RKO (cell line): ENCODE results near the gene SLC10A2.
"Not testable (repeated sequence)": the region's sequence is repeated elsewhere in the genome, so short reads cannot be mapped to it uniquely, and the experiment has no call there.

Experiments
- DNase-seq: peaks from one replicate; pipeline ENCODE4 v3.0.0-alpha.2; 2016; ENCODE audit warnings: low spot score

SLC10A2 gene, protein sequence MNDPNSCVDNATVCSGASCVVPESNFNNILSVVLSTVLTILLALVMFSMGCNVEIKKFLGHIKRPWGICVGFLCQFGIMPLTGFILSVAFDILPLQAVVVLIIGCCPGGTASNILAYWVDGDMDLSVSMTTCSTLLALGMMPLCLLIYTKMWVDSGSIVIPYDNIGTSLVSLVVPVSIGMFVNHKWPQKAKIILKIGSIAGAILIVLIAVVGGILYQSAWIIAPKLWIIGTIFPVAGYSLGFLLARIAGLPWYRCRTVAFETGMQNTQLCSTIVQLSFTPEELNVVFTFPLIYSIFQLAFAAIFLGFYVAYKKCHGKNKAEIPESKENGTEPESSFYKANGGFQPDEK

DNA sequence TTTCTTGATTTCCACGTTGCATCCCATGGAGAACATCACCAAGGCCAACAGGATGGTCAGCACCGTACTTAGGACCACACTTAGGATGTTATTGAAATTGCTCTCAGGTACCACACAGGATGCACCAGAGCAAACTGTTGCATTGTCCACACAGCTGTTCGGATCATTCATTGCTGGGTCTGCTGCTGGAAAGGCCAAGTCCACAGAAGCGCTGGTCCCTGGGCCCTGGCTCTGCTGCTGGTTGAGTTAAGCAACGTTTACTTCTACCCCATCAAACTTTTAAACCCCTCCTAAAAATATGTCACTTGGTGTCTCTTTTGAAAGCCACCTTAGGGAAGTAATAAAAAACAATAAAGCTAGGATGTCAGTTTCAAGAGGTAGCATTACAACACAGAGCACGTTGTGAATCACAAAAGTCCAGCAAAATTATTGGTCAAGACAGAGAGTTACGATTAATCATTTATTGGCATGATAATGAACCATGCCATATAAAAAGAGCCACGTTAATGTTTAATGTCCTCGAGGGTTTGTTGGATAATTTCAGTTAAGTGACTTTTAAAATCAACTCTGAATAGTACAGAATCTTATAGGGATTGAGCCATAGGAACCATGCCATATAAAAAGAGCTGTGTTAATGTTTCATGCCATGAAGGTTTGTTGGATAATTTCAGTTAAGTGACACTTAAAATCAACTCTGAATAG lies at the start of gene SLC10A2:
SLC10A2 (minus strand) TSS at position 339 of the 702 bp plus-strand sequence; CDS start at position 171, 168 bp downstream.
- no peak for DNase-seq

DNA sequence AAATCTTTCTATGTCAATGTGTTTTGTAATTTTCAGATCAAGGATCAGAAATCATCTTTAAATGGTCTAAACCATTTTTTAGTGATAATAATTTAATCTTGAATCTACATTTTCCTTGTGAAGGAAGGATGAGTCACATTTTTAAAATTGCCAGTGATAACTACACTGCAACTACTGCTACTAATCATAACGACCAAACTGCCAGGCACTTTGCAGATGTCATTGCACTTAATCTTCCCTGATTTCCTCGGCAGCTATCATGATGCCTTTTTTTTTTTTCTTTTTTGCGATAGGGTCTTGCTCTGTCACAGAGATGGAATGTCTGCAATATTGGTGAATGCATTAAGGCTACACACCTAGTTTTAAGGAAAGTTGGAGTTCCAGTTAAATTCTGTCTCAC lies 41.4 kb upstream of the SLC10A2 start:
- no peak for DNase-seq

DNA sequence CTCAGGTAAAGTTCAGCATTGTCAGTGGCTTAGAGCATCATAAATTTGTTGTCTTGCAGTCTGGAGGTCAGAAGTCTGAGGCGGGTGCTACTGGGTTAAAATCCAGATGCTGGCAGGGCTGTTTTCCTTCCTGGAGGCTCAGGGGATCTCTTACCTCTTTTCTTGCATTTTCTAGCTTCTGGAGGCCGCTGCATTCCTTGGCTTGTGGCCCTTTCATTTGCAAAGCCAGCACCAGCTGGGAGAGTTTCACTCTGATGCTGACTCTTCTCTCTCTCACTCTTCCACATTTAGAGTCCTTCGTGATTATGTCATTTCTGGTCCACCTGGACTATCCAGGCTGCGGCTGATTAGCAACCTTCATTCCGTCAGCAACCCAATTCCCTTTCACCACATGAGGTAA lies 38.1 kb upstream of the SLC10A2 start:
- no peak for DNase-seq

DNA sequence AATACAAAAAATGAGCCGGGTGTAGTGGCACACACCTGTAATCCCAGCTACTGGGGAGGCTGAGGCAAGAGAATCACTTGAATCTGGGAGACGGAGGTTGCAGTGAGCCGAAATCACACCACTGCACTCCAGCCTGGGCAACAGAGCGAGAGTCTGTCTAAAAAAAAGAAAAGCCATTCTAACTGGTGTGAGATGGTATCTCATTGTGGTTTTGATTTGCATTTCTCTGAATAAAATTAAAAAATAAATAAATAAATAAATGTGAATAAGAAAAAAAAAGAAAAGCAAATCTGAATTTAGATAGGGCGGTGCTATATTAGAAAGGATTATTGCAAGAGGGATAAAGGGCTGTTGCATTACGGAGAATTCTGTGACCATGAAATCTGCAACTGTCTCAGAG lies 37.2 kb upstream of the SLC10A2 start:
- not testable (repeated sequence) for DNase-seq

DNA sequence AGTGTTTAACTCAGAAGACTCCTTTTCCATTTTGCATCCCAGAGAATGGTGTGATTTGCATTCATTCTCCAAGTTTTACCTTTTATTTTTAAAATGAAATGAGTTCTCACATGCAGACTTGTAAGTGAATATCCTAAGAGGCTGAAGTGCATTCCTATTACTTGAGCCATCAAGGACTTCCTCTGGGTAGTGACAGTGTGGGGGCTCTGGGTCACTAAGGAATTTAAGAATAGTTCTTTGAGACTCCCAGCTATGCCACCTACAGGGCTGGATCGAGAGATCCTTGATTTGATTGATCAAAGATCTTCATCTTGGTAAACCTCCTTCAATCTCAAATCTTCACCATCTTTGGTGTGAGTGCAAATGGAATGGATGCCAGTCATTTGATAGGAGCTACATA lies 36.3 kb upstream of the SLC10A2 start:
- DNase-seq, result no peak

DNA sequence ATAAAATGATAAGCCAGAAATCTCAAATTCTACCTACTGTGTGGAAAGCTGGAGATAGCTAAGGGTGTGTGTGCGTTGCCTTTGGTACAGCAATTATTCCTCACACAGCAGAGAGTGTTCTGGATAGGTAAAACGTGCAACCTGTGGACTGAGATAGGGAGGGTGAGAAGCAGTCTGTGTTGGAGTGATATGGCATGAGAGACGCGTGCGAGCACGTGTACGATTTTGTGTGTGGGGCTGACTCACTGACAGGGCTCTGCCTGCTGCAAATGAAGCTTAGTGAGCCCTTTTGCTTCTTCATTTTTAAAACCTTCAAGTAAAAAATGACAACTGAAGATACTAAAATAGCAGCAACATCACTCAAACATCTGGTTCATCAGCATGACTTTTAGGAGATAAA lies 35.7 kb upstream of the SLC10A2 start:
- DNase-seq, result no peak

DNA sequence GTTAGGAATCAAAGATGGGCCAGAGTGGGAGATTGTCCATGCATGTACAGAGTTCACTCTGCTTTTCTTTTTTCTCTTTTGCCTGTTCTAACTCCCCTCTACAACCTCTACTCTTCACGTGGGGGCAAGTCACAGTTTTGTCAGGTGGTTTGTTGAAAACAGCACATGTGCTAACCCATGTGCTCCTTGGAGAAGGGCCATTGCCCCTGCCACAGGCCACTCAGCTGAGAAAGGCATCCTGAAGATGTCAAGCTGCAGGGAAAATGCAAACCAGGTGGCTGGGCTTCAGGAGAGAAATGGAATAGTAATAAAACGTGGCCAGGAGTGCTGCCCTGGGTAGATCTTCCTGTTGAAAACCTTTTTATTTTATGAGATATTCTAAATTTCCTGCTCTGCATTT lies 35.3 kb upstream of the SLC10A2 start:
- no peak for DNase-seq

DNA sequence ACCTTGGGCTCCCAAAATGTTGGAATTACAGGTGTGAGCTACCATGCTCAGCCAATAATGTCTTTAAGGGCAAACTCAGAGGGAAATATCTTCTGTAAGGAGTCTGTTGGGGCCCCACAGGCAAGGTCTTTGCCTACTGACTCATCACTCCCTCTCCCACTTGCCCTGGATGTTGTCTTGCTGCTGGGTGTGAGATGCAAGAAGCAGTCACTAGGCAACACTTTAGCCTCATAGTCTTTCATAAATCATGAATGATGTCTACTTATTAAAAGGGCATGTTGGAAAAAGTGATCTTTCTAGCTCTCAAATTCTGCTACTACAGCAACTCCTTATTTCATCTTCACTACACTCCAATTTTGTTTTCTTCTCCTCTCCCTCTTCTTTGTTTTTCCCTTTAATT lies 34.6 kb upstream of the SLC10A2 start:
- DNase-seq, result no peak

DNA sequence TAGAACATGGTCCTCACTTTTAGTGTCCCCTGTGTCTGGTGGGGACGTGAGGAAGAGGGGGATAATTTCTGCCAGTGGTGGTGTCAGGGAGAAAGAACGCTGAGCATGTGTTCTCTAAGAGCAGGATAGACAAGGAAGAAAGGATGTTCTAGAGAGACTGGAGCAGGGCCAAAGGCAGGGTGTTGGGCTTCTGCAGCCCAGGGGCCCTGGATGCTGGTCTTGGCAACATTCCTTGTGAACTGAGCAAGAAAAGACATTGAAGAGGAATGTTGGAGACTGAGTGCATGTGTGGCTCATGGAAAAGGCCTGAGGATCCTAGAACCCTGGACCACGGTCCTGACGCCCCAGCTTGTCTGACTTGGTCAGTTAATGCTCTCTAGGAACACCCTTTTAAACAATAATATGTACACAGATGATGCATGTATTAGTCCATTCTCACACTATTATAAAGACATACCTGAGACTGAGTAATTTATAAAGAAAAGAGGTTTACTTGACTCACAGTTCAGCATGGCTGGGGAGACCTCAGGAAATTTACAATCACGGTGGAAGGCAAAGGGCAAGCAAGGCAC lies 33.6 kb upstream of the SLC10A2 start:
- no peak for DNase-seq

DNA sequence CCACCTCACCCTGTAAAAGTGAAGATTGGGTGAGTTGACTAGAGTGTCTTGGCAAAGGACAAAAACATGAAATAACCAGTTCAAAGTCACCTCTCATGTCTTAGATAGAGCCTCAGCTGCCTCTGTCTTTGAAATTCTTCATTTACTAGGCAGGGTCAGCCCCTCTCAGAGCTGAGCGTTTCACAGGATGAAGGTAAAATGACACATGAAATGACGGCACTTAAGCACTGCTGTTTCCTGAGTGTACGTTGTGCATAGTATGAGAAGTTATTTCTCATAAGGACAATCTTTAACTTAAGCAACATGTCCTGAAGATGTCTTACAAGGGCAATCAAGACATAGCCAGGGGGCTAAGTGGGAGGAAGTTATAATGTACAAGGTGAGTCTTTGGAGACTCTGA lies 32.3 kb upstream of the SLC10A2 start:
- no peak for DNase-seq

DNA sequence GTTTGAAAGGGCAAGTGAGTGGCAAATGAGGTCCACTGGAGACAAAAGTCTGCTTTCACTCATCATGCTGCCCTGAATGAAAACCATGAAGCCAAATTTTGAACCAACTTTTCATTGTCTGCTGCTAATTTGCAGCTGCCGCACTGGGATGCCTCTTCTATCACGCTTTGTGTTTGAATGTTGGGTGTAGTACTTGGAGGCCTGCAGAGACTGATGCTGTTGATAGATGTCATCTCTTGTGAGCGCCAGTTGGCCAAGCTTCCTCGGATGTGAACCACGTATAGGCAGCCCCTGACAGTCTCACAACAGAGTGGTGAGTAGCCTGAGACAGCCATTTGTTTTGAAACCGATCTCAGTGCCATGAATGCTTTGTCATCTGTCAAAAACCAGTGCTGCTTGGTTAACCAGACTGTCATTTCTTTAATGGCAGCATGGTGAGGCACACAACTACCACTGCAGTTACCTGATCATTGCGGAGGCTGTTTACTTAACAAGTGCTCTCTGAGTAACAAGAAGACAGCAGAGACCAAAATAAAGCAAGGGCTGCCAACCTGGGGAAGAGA lies 31.2 kb upstream of the SLC10A2 start:
- no peak for DNase-seq

DNA sequence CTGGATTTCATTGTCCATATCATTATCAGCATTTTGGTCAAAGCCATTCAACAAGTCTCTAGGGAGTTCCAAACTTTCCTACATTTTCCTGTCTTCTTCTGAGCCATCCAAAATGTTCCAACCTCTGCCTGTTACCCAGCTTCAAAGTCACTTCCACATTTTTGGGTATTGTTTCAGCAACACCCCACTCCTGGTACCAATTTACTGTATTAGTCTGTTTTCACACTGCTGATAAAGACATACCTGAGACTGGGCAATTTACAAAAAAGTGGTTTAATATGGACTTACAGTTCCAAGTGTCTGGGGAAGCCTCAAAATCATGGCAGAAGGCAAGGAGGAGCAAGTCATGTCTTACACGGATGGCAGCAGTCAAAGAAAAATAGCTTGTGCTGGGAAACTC lies 27.4 kb upstream of the SLC10A2 start:
- DNase-seq, result not testable (repeated sequence)

DNA sequence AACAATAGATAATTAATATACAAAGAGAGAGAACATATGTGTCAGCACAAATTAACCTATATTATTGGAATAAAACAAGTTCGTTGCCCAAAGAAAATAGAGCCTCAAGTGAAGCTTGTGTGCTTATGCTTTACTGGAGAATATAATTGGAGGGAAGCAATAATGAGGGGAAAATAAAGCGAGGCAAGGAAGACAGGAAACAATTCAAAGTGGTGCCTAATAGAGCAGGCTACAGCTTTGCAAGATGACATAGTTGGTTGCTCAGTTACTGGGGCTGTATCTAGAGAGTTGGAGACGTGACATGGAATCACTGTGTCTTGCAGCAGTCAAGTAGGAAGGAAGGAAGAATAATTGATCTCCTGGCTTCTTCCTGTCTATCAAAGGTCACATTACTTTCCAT lies 21.1 kb upstream of the SLC10A2 start:
- DNase-seq, result no peak

DNA sequence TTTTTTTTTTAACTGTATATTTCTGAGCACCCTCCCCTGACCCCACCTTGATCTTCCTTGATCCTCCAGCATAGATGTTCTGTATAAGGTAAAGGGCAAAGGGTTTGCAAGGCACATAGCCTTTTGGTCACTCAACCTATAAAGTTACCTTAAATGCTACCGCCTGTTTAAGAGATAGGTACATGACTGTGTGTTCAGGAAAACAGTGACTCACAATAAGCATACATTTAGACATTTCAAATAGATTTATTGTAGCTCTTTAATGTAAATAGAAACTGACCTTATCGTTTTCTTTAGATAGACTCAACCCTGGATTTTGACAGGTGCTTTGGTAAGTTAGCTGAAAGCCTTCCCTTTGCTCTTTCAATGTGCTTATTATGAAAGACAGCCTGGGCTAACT lies 15.2 kb upstream of the SLC10A2 start:
- no peak for DNase-seq

DNA sequence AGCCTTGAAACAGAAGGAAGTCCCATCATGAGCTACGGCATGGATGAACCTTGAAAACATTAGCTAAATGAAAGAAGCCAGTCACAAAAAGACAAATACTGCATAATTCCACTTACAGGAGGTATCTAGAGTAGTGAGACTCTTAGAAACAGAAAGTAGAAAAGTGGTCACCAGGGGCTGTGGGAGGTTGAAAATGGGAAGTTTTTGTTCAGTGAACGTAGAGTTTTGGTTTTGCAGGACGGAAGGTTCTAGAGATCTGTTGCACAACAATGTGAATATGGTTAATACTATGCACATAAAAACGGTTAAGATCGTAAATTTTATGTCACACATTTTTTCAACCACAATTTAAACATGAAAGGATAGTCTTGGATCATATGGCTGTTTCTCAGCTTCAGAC lies 11.9 kb upstream of the SLC10A2 start:
- DNase-seq, result no peak

DNA sequence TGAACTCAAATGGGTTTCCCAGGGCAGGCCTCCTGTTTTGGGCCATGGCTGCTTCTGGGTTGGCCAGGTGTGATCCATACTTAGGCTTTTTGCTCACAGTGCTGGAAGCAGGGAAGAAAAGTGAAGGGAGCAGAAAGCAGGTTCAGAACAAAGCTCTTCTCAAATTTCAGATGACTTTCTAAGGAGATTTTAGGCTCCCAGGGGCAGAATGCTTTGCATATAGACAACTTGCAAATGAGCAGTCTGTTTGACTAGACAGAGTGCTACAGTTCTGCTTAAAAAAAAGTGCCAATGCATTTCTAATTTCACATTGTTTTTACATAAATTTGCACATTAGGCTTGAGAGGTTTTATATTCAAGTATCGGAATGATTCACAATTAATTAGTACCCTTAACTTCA lies 2.6 kb upstream of the SLC10A2 start:
- DNase-seq, result no peak

DNA sequence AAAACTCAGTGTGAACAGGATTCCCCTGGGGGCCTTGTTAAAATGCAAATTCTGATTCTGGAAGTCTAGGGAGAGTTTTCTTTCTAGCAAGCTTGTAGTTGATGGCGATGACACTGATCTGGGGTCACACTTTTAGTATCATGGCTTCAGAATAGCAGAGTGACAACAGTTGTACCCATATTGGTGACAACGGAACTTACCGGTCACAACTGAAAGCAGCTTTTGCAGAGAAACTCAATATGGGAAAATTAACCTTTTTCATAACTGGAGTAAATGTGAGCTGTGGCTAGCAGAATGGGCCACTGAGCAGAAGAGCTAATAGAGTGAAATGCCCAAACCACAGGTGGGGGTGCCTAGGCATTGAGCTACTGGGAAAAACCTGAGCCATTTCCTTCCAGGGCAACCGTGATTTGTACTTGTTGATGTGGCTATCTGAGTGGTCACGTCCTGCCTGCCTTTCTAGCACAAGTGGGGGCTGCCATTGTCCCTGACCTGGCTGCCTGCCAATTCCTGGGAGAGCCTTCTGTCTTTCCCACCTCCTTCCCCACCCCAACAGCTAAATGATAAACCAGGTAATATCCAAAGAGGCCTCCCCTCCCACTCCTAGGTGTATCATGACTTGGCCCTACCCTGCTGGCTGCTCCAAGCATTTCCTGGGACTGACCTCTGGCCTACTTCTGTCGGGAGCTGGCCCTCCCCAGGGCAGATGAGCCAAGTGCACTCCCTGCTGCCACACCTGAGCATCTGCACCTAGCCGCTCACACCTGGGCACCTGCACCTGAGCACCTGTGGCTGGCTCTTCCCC lies 1.7 kb upstream of the SLC10A2 start:
- DNase-seq, result no peak

DNA sequence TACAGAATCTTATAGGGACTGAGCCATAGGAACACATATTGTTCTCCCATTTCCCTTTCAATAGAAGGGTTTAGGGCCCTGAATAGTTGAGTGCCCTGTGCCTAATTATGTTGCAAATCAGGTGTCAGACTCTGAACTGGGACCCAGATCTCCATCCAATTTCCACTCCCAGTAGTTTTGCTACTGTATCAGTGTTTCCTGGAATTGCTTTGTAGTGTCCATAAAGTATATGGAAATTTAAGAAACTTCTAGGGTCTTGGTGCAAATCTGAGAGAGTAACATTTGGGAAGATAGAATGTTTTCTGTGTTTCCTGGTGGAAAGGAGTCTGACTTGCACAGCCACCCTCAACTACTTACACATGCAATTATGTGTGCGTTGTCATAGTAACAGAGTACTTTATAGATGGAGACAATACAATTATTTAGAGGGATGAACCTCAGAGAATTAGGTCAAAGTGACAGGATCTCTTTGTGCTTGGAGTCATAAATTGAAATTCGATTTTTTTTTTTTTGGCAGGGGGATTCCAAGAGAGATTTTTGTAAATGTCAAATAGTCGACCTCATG lies 646 bp upstream of the SLC10A2 start:
- DNase-seq, result no peak

DNA sequence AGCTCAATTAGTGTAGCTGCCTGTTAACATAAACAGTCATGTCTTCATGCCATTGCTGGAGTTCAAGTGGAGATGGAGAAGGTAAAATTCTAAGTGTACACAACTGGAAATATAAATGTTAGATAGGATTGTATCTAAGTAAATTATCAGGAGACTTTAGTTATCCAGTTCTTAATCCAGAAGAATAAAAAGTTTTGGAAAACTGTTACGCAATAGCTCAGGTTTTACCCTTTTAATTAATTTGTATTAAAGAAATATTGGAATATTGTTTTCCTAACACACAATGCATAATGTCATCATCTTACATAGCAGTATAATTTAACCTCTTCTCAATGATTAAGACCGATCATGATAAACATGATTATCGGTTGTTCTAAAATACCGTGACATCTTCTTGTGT lies 2.8 kb downstream of the SLC10A2 start:
- no peak for DNase-seq

DNA sequence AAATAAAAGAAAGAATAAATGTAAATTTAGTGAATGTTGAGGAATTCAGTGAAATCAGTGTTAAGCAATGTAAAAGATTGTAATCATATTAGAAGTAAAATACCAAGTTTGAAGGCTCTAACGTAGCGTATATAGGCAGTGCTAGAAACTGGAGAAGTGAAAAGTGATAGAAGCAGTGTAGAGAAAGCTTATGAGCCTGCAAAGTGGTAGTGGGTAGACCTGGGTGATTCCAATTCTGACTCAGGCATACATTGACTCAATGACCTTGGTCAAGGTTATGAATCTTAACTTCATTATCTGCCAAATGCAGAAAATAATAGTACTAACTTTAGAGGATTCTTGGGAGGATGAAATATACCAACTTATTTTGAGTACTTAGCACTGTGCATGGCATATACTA lies 4.1 kb downstream of the SLC10A2 start:
- no peak for DNase-seq

DNA sequence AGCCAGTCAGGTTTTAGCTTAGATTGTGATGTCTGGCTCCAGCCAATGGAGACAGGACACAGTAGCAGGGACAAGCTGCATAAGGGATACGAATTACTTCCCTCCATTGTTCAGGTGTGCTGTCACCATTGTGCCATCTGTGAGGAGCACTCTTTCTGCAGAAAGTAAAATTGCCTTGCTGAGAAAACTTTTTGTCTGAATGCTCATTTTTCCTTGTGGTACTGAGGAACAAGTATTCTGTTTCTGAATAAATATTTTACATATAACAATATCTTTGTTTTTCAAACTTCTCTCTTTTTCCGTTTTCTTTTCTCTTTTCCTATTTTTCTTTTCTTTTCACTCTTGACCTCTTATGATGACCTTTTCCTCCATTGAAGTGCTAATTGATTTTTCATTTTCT lies 10.2 kb downstream of the SLC10A2 start:
- DNase-seq, result no peak

DNA sequence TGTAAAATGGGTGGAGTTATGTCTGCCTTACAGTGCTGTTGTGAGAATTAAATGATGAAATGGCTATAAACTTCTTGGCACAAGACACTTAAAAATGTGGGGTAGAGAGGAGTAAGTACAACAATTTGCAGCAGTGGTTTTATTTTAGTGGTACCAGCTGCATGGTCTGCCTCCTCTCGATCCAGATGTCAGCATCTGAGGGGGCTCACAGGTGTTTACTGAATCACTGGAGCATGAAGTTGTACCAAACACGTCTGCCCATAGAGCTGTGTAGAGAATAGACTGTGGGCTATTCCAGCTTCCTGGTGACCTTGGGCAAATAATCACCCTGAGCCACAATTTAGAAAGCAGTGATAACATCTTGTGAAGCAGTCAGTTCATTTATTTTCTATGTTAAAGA lies 11.1 kb downstream of the SLC10A2 start:
- no peak for DNase-seq
